GM19351 (cell line): ENCODE data around the gene AP1S2.

ENCODE experiments used
- ATAC-seq: cut with Tn5 transposase; IDR thresholded peaks from one replicate; pipeline ENCODE4 v1.9.1; 2021; ENCODE audit warnings: mild to moderate bottlenecking, moderate library complexity; ENCODE audit not compliant: unreplicated experiment

The AP1S2 gene

GRCh38 chrX:15813416-15813815, 41.2 kb downstream of the AP1S2 start:
- no peak for ATAC-seq

- no peak for ATAC-seq
Observed at GRCh38 chrX:15812192-15812938, 42.2 kb downstream of the AP1S2 start.

DNA sequence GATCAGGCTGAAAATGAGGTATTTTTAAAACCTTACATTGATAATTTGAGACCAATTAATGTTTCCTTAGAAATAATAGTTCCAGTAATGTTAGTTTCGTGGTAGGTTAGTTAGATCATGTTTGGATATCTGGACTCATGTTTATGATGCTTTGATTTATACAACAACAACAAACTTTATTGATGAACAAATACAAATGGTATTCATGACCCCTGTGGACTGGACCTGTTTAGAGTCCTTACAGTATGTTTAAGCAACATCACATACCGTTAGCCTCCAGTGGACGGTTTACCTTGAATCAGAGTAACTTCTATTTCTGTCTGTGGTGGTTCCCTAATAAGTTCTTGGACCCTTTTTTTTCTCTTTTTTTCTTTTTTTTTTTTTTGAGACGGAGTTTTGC, 46.4 kb downstream of the AP1S2 start:
- no peak for ATAC-seq

- no peak for ATAC-seq
Observed at GRCh38 chrX:15804563-15804962, 50.0 kb downstream of the AP1S2 start.

DNA sequence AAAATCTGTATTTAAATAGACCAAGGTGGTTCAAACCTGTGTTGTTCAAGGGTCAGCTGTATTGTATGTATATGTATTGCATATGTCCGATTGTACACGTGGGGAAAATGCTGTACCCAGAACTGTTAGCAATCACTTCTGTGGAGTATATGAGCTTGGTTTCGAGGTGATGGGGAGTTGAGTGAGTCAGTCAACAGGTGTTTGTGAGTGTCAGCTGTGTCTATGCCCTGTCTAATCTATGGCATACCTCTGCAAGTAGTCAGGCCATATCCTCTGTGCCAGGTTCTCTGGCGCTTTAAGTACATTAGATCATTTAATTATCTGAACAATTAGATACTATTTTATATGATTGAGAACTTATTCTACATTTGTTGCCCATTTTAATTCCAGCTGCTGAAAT, 56.9 kb downstream of the AP1S2 start:
- ATAC-seq, result no peak

- ATAC-seq, result peak; percentile 29
Observed at GRCh38 chrX:15790769-15791290, 63.8 kb downstream of the AP1S2 start.

- ATAC-seq, result peak; percentile 90
Observed at GRCh38 chrX:15789979-15790768, 64.4 kb downstream of the AP1S2 start, which contains the start of gene ZRSR2. Gene ZRSR2, plus strand, starts transcription at chrX:15790484. Its CDS starts 12 bp downstream, at chrX:15790496.

- ATAC-seq, result no peak
Observed at GRCh38 chrX:15786915-15787314, 67.7 kb downstream of the AP1S2 start.

GRCh38 chrX:15785176-15785750, 69.3 kb downstream of the AP1S2 start:
- no peak for ATAC-seq

DNA sequence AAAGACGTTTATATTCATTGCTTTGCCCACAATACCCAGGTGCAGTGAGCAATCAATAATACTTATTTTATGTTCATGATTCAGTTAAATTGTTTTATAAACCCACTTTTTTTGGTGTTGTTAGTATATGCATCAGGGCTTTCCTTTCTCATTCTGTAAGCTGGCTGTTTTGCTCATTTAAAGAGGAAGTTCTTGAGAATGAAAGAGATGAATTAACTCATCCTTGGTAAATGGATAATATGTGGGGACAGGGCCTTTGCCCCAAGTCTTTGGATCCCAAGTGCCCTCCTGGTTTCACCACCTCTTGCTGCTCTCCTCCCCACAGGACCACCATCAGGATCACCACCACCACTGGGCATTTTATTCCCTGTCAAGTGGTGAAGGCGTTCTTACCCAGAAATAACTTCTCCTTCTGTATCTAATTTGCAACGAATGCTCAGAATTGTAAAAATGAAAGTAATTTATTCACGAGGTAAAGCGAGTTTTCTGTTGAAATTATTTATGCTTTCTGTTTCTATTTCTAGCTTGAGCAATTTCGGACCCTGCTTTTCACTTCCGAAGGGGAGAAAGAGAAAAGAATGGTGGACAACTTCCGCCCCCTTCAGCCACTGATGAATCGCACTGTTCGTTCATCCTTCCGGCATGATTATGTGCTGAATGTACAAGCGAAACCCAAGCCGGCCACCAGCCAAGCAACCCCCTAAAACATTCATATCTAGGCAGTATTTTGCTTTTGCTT, 72.5 kb downstream of the AP1S2 start:
- ATAC-seq, result peak; percentile 89
